Stimulated activated CD8-positive, alpha-beta memory T cell treated with anti-CD3 and anti-CD28 coated beads, Interleukin-7, amount 100 ng/mL, for 24 hours (primary cell): ENCODE data around the gene LENG8.
"Not testable (repeated sequence)": the region's sequence is repeated elsewhere in the genome, so short reads cannot be mapped to it uniquely, and the experiment has no call there.

Source experiments
- DNase-seq: peaks from one replicate; pipeline ENCODE4 v3.0.0-alpha.2; 2020; ENCODE audit warnings: low read depth

Gene LENG8

GRCh38 chr19:54444737-54445136 lies 4.3 kb upstream of the LENG8 start:
- no peak for DNase-seq

DNA sequence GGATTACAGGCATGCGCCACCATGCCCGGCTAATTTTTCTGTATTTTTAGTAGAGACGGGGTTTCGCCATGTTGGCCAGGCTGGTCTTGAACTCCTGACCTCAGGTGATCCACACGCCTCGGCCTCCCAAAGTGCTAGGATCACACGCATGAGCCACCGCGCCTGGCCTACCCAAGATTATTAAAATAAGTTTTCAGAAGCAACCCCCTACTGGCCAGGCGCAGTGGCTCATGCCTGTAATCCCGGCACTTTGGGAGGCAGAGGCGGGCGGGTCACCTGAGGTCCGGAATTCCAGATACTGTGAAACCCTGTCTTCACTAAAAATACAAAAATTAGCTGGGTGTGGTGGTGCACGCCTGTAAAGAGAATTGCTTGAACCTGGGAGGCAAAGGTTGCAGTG lies 2.6 kb upstream of the LENG8 start:
- DNase-seq, result not testable (repeated sequence)

DNA sequence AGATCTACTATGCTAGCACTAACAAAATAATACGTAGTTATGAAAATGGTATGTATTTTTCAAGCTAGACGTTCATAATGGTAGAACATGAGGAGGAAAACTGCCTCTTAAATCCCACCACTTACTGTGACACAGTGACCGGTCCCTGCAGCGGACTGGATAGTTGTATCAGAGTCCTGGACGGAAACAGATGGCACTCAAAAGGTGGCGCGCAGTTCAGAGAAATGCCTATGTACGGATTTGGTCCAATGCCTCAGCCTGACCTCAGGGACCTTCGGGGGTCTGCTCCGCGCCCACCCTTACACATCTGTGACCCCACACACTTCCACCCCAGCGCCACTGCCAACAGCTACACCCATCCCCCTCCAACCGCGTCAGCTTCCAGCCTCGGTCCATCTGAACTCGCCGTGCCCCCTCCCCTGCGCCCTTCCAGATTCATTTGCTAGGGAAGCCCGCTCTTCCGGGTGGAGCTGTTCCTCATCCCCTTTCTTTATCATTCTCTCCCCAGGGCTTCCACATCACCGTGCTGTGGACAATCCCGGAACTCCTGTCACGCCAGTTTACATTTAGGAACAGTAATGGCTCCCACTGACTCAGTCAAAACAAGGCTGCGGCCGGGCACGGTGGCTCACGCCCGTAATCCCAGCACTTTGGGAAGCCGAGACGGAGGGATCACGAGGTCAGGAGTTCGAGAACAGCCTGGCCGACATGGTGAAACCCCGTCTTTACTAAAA lies 792 bp upstream of the LENG8 start:
- DNase-seq, result peak; percentile 21

- no peak for DNase-seq
Measured at GRCh38 chr19:54449701-54450069, 686 bp downstream of the LENG8 start.

DNA sequence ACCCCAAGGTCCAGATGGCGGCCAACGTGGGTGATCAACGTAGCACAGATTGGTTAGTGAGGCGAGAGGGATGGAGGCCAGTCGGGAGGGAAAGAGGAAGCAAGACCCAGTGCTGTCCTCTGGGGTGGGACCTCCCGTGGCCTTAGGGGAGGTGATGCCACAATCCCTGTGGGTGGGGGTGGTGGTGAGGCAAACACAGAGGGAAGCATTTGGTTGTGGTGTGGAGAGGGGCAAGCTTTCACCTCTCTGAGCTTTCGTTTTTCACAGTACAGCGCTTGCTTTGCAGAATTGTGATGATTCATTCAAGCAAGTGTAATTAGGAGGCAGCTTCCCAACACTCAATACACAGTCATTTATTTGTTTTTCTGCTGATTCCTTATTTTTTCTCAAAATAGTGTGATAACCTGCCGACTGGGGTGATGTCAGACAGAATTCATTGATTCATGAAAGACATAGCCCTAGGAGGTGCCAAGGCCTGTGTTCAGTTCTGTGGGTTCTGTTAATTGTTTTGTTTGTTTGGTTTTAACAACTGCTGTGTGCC lies 2.4 kb downstream of the LENG8 start:
- DNase-seq, result no peak

DNA sequence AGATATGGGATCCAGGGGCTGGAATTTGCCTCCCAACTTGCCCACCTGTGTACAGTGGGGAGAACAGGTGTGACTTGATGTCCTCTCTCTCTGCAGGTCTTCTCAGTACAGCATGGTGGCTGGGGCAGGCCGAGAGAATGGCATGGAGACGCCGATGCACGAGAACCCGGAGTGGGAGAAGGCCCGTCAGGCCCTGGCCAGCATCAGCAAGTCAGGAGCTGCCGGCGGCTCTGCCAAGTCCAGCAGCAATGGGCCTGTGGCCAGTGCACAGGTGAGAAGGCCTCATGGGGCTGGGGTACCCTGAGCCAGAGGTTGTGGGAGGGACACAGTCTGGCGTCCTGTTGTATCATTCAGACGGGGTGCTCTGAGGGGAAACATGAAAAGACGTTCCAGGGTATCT lies 3.0 kb downstream of the LENG8 start:
- DNase-seq, result no peak

GRCh38 chr19:54452626-54453025 lies 3.6 kb downstream of the LENG8 start:
- no peak for DNase-seq

GRCh38 chr19:54453921-54454780 lies 5.2 kb downstream of the LENG8 start:
- no peak for DNase-seq

DNA sequence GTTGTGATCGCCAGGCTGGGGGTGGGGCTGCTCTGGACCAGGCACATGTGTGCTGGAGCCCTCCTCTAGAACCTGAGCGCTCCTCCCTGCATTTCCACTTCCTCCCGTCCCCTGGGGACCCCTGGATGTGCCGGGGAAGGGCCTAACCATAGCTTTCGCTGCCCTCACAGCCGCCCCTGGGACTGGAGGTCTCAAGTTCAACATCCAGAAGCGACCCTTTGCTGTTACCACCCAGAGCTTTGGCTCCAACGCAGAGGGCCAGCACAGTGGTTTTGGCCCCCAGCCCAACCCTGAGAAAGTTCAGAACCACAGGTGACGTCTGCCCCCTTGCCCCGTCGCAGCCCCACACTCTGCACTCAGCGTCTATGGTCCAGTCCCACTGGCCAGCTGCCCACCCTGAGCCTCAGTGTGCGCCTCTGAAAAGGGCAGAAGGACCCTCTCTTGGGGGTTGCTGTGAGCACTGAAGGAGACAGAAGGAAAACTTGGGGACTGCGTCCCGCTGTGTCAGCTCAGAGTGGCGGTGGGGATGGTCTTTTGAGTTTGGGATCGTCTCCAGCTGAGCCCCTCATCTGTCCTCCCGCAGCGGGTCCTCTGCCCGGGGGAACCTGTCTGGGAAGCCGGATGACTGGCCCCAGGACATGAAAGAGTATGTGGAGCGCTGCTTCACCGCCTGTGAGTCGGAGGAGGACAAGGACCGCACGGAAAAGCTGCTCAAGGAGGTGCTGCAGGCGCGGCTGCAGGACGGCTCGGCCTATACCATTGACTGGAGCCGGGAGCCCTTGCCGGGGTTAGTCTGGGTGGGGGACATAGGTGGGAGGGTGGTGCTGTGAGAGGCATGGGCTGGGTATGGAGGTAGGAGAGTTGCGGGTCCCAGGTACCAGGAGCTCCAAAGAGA lies 6.0 kb downstream of the LENG8 start:
- no peak for DNase-seq

GRCh38 chr19:54455786-54456422 lies 6.9 kb downstream of the LENG8 start:
- no peak for DNase-seq

- no peak for DNase-seq
Measured at GRCh38 chr19:54456423-54457373, 7.7 kb downstream of the LENG8 start.

DNA sequence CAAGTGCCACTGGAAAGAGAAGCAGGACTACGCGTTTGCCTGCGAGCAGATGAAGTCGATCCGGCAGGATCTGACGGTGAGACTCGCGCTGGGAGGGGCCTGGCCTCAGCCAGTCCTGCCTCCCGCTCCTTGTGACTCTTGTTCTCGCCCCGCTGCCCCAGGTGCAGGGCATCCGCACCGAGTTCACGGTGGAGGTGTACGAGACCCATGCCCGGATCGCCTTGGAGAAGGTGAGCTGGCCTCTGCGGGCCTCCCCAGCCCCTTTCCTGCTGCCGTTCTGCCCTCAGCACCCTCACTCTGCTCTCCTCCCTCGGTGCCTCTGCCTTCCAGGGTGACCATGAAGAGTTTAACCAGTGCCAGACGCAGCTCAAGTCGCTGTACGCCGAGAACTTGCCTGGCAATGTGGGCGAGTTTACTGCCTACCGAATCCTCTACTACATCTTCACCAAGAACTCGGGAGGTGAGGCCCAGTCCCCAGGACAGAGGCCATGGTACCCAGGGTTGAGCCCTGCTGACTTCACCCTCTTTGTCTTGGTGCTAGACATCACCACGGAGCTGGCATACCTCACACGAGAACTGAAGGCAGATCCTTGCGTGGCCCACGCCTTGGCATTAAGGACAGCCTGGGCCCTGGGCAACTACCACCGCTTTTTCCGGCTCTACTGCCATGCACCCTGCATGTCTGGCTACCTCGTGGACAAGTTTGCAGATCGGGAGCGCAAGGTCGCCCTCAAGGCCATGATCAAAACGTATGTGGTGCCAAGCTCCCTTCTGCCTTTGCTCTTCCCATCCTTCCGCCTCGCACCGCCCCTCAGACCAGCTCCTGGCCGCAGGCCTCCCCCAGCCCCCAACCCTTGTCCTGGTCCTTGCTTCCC lies 9.0 kb downstream of the LENG8 start:
- DNase-seq, result no peak

DNA sequence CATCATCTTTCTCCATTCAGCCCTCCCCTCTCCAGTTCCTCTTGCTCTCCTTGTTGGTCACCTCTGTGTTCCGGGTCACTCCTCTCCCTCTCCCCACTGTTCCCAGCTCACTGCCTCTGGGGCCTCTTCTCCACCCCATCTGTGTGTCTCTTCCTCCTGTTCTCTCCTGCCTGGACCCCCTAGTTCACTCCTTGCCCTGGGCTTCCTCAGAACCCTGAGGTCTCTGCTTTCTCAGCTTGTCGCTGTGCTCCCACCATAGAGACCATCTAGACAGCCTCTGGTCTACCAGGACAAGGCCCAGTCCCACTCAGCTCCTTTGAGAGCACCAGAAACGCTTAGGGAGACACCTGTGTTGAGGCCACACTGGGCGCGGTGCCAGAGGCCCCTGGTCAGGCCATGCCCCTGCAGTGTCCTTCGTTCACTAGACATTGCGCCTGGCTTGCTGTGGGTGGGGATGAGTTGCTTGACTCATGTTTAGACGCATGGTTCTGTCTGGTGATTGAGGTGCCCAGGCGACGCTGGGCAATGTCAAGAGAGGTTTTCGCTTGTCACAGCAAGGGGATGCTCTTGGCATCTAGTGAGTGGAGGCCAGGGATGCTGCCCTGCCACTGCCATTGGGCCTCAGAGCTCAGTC lies 9.8 kb downstream of the LENG8 start:
- no peak for DNase-seq

DNA sequence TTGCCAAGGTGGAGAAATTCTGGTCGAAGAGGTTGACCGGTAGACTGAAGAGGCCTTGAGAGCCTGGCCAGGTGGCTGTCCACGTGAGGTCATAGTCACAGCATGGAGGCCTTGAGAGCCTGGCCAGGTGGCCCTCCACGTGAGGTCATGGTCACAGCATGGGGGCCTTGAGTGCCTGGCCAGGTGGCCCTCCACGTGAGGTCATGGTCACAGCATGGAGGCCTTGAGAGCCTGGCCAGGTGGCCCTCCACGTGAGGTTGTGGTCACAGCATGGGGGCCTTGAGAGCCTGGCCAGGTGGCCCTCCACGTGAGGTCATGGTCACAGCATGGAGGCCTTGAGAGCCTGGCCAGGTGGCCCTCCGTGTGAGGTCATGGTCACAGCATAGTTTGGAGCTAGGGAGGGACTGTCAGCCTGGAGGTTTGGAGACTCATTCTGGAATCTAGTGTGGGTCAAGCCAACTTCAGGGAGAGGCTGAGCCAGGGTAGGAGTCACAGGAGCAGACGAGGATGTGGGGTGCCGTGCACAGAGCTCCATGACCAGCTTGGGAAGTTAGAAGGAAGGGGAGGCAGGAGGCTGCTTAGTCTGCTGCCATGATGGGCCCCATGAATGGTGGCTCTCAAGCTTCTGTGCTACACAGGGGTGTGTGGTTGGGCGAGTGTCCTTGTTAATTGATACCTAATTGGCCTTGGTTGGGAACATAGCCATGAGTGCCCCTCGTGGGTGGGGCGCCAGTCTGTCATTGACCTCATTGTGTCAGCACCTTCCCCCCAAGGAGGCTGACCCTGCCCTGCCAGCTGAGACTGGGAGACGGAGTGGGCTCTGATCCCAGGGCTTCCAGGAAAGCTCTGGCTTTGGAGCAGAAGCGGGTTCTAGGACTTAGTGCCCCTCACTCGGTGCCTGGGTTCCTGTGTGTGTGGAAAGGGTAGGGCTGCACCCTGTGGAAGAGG lies 10.6 kb downstream of the LENG8 start:
- DNase-seq, result no peak

DNA sequence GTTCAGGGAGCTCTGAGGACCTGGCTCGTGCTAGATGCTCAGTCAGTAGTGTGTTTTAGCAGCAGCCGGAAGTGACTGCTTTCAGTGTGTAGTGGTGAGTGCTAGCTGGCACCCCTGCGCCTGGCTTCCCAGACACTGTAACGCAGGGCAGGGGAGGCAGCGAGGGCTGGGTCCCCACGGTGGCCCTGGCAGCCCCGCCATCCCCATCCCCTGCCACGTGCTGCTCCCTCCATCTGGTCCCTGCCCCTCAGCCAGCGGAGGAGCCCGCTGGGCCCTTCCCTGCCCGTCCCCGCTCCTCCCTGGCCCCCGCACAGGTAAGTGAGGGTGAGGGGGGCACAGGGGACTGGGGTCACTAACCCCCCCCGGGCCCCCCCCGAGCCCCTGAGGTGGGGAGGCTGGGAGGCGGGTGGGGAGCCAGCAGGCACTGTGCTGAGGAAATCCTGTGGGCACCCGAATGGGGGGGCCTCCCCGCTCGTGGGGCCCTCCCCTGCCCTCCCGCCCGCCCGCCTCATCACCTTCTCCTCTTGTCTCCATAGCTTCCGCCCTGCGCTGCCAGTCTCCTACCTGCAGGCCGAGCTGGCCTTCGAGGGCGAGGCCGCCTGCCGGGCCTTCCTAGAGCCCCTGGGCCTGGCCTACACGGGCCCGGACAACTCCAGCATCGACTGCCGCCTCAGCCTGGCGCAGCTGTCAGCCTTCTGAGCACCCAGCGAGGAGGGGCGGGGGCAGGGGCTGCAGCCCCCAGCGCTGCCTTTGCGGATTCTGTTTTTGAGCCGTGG lies 11.4 kb downstream of the LENG8 start:
- DNase-seq, result no peak

DNA sequence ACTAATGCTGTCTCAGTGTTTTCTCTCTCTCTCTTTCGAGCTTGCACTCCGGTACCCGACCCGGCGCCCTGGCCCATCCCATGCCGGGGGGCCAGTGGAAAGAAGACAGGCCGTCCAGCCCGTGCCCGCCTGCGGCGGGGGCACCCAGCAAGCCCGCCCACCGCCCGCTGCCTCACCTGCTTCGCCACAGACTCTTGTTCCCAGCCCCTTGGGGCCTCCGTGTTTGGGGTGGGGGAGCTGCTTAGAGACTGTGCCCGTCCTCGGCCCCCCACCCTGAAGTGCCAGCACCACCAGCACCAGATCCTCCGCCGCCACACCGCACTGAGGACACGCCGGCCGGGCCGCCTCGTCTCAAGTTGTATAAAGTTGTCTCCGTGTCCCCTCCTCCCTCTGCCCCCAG lies 12.2 kb downstream of the LENG8 start:
- DNase-seq, result no peak

- no peak for DNase-seq
Measured at GRCh38 chr19:54461613-54462012, 12.6 kb downstream of the LENG8 start.
